ENCODE results near the gene PCDHB10.
"Not testable (repeated sequence)": the region's sequence is repeated elsewhere in the genome, so short reads cannot be mapped to it uniquely, and the experiment has no call there.

Gene PCDHB10

DNA sequence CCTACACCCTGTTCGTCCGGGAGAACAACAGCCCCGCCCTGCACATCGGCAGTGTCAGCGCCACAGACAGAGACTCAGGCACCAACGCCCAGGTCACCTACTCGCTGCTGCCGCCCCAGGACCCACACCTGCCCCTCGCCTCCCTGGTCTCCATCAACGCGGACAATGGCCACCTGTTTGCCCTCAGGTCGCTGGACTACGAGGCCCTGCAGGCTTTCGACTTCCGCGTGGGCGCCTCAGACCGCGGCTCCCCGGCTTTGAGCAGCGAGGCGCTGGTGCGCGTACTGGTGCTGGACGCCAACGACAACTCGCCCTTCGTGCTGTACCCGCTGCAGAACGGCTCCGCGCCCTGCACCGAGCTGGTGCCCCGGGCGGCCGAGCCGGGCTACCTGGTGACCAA is 3.5 kb upstream of the PCDHB10 start:
- DNase-seq (ENCODE audit: low read depth): not testable (repeated sequence)

DNA sequence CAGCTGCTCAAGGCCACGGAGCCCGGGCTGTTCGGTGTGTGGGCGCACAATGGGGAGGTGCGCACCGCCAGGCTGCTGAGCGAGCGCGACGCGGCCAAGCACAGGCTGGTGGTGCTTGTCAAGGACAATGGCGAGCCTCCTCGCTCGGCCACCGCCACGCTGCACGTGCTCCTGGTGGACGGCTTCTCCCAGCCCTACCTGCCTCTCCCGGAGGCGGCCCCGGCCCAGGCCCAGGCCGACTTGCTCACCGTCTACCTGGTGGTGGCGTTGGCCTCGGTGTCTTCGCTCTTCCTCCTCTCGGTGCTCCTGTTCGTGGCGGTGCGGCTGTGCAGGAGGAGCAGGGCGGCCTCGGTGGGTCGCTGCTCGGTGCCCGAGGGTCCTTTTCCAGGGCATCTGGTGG is 3.0 kb upstream of the PCDHB10 start:
- DNase-seq (ENCODE audit: low read depth): not testable (repeated sequence)

DNA sequence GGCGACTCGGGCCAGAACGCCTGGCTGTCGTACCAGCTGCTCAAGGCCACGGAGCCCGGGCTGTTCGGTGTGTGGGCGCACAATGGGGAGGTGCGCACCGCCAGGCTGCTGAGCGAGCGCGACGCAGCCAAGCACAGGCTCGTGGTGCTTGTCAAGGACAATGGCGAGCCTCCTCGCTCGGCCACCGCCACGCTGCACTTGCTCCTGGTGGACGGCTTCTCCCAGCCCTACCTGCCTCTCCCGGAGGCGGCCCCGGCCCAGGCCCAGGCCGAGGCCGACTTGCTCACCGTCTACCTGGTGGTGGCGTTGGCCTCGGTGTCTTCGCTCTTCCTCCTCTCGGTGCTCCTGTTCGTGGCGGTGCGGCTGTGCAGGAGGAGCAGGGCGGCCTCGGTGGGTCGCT is 2.2 kb downstream of the PCDHB10 start:
- not testable (repeated sequence) for DNase-seq (ENCODE audit: low read depth)

DNA sequence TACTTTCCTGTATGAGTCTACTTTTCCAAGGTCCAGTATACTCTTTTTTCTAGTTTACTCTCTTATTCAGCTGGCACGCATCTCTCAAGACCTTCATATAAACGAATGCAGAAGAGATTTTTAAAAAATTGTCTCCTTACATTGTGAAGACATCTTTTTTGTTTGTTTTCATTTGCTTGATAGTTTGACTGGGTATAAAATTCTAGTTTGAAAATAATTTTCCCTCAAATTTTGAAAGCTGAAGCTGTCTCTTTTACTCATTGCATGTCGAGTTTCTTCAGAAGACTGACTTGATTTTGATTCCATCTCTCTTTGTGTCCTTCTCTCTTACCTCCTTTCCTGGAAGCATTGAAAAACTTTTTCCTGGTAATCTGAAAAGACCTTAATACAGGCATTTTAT is 4.2 kb downstream of the PCDHB10 start:
- no peak for DNase-seq (ENCODE audit: low read depth)

DNA sequence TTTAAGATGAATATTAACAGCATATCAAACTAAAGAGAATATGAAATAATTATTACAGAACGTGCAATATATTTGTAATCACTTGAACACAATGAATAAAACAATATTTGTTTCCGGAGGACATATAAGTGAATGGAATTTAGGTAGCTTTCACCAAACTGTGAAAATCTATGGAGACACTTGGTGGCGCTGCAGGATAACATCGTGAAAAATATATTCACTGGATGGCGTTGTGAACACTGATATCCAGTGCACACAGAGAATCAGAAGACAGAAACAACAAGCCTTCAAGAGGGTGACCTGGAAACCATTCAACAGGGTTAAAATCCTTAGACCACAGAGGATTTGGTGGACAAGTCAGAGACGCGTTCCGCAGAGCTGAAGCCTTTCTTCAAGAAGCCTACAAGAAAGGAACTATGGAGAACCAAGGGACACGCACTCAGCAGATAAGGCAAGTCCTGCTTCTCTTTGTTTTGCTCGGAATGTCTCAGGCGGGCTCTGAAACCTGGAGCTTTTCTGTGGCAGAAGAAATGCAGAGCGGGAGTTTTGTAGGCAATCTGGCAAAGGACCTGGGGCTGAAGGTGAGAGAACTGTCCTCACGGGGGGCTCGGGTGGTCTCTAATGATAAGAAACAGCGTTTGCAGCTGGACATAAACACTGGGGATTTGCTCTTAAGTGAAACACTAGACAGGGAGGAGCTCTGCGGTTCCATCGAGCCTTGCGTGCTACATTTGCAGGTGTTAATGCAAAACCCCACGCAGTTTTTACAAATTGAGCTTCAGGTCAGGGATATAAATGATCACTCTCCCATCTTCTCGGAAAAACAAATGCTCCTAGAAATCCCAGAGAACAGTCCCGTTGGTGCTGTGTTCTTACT is 7.4 kb downstream of the PCDHB10 start, which contains the start of gene PCDHB11:
Gene PCDHB11 (plus strand): TSS at position 269 of the 877 bp plus-strand sequence. CDS start 148 bp downstream, at position 417.
- no peak for DNase-seq (ENCODE audit: low read depth)

DNA sequence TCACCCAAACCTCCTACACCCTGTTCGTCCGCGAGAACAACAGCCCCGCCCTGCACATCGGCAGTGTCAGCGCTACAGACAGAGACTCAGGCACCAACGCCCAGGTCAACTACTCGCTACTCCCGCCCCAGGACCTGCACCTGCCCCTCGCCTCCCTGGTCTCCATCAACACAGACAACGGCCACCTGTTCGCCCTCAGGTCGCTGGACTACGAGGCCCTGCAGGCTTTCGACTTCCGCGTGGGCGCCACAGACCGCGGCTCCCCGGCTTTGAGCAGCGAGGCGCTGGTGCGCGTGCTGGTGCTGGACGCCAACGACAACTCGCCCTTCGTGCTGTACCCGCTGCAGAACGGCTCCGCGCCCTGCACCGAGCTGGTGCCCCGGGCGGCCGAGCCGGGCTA is 9.0 kb downstream of the PCDHB10 start:
- not testable (repeated sequence) for DNase-seq (ENCODE audit: low read depth)

DNA sequence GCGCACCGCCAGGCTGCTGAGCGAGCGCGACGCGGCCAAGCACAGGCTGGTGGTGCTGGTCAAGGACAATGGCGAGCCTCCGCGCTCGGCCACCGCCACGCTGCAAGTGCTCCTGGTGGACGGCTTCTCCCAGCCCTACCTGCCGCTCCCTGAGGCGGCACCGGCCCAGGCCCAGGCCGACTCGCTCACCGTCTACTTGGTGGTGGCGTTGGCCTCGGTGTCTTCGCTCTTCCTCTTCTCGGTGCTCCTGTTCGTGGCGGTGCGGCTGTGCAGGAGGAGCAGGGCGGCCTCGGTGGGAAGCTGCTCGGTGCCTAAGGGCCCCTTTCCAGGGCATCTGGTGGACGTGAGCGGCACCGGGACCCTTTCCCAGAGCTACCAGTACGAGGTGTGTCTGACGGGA is 9.5 kb downstream of the PCDHB10 start:
- not testable (repeated sequence) for DNase-seq (ENCODE audit: low read depth)

DNA sequence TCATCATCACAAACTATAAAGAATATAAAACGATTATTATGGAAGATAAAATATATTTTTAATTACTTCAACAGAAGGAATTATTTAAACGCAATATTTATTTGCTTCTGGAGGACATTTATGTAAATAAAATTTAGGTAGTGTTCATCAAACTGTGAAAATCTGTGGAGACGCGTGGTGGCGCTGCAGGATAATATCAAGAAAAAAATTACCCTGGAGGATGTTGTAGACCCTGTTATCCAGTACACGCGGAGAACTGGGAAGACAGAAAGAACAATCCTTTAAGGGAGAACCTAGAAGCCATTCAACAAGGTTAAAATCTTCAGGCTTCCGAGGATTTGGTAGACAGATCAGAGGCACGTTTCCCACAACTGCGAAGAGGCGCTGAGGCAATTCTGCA is 16.3 kb downstream of the PCDHB10 start, which contains the start of gene PCDHB12:
Gene PCDHB12 (plus strand): TSS at position 242 of the 400 bp plus-strand sequence. CDS start 189 bp downstream, outside the sequence.
- no peak for DNase-seq (ENCODE audit: low read depth)

DNA sequence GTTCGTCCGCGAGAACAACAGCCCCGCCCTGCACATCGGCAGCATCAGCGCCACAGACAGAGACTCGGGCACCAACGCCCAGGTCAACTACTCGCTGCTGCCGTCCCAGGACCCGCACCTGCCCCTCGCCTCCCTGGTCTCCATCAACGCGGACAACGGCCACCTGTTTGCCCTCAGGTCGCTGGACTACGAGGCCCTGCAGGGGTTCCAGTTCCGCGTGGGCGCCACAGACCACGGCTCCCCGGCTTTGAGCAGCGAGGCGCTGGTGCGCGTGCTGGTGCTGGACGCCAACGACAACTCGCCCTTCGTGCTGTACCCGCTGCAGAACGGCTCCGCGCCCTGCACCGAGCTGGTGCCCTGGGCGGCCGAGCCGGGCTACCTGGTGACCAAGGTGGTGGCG is 18.1 kb downstream of the PCDHB10 start:
- DNase-seq (ENCODE audit: low read depth): not testable (repeated sequence)

DNA sequence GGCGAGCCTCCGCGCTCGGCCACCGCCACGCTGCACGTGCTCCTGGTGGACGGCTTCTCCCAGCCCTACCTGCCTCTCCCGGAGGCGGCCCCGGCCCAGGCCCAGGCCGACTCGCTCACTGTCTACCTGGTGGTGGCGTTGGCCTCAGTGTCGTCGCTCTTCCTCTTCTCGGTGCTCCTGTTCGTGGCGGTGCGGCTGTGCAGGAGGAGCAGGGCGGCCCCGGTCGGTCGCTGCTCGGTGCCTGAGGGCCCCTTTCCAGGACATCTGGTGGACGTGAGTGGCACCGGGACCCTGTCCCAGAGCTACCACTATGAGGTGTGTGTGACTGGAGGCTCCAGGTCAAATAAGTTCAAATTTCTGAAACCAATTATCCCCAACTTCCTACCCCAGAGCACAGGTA is 18.7 kb downstream of the PCDHB10 start:
- DNase-seq (ENCODE audit: low read depth): not testable (repeated sequence)

DNA sequence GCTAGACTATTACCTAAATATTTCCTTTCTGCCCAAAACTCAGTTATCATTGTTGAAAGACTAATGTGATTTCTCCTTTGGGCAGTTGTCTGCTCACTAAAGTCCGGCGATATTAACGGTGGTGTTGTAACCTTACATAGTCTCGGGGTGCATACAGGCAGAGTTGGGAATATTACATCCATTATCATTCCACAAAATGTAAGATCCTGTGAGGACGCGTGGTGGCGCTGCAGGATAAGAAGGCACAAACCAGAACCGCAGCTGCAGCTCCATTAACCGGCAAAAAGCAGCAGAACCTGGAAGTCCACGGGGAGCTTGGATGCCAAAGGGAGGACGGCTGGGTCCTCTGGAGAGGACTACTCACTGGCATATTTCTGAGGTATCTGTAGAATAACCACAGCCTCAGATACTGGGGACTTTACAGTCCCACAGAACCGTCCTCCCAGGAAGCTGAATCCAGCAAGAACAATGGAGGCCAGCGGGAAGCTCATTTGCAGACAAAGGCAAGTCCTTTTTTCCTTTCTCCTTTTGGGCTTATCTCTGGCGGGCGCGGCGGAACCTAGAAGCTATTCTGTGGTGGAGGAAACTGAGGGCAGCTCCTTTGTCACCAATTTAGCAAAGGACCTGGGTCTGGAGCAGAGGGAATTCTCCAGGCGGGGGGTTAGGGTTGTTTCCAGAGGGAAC is 21.6 kb downstream of the PCDHB10 start, which contains the start of gene PCDHB13:
Gene PCDHB13 (plus strand): TSS at position 264 of the 684 bp plus-strand sequence. CDS start 205 bp downstream, at position 469.
- not testable (repeated sequence) for DNase-seq (ENCODE audit: low read depth)

DNA sequence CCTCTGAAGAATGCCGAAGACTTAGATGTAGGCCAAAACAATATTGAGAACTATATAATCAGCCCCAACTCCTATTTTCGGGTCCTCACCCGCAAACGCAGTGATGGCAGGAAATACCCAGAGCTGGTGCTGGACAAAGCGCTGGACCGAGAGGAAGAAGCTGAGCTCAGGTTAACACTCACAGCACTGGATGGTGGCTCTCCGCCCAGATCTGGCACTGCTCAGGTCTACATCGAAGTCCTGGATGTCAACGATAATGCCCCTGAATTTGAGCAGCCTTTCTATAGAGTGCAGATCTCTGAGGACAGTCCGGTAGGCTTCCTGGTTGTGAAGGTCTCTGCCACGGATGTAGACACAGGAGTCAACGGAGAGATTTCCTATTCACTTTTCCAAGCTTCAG is 22.4 kb downstream of the PCDHB10 start:
- DNase-seq (ENCODE audit: low read depth): not testable (repeated sequence)

DNA sequence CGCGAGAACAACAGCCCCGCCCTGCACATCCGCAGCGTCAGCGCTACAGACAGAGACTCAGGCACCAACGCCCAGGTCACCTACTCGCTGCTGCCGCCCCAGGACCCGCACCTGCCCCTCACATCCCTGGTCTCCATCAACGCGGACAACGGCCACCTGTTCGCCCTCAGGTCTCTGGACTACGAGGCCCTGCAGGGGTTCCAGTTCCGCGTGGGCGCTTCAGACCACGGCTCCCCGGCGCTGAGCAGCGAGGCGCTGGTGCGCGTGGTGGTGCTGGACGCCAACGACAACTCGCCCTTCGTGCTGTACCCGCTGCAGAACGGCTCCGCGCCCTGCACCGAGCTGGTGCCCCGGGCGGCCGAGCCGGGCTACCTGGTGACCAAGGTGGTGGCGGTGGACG is 23.4 kb downstream of the PCDHB10 start:
- DNase-seq (ENCODE audit: low read depth): not testable (repeated sequence)

DNA sequence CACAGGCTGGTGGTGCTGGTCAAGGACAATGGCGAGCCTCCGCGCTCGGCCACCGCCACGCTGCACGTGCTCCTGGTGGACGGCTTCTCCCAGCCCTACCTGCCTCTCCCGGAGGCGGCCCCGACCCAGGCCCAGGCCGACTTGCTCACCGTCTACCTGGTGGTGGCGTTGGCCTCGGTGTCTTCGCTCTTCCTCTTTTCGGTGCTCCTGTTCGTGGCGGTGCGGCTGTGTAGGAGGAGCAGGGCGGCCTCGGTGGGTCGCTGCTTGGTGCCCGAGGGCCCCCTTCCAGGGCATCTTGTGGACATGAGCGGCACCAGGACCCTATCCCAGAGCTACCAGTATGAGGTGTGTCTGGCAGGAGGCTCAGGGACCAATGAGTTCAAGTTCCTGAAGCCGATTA is 23.9 kb downstream of the PCDHB10 start:
- DNase-seq (ENCODE audit: low read depth): not testable (repeated sequence)

DNA sequence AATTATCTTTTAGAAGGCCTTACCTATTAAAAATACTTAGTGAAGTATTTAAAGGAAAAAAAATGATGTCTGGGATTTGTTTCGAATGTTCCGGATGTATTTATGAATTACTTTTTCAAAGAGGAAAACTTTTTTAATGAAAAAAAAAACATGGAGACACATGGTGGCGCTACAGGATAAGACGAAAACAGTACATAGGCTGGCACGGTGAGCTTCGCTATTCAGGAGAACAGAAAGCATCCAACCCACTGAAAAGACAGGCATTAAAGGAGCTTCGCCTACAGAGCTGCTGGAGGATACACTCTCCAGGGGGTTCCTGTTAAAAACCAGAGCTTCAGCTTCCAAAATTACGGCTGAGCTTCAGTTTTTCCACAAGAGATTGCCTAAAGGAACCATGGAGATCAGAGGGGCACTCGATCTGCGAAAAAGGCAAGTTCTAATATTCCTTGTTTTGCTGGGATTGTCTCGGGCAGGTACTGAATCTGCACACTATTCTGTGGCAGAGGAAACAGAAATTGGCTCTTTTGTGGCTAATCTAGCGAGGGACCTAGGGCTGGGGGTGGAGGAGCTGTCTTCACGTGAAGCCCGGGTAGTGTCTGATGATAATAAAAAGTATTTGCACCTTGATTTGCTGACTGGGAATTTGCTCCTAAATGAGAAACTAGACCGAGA is 31.1 kb downstream of the PCDHB10 start, which contains the start of gene PCDHB14:
Gene PCDHB14 (plus strand): TSS at position 232 of the 672 bp plus-strand sequence. CDS start 163 bp downstream, at position 395.
- DNase-seq (ENCODE audit: low read depth): no peak

DNA sequence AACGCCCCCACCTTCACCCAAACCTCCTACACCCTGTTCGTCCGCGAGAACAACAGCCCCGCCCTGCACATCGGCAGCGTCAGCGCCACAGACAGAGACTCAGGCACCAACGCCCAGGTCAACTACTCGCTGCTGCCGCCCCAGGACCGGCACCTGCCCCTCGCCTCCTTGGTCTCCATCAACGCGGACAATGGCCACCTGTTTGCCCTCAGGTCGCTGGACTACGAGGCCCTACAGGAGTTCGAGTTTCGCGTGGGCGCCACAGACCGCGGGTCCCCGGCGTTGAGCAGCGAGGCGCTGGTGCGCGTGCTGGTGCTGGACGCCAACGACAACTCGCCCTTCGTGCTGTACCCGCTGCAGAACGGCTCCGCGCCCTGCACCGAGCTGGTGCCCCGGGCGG is 32.7 kb downstream of the PCDHB10 start:
- not testable (repeated sequence) for DNase-seq (ENCODE audit: low read depth)

DNA sequence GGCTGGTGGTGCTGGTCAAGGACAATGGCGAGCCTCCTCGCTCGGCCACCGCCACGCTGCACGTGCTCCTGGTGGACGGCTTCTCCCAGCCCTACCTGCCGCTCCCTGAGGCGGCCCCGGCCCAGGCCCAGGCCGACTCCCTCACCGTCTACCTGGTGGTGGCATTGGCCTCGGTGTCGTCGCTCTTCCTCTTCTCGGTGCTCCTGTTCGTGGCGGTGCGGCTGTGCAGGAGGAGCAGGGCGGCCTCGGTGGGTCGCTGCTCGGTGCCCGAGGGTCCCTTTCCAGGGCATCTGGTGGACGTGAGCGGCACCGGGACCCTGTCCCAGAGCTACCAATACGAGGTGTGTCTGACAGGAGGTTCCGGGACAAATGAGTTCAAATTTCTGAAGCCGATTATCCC is 33.3 kb downstream of the PCDHB10 start:
- not testable (repeated sequence) for DNase-seq (ENCODE audit: low read depth)

DNA sequence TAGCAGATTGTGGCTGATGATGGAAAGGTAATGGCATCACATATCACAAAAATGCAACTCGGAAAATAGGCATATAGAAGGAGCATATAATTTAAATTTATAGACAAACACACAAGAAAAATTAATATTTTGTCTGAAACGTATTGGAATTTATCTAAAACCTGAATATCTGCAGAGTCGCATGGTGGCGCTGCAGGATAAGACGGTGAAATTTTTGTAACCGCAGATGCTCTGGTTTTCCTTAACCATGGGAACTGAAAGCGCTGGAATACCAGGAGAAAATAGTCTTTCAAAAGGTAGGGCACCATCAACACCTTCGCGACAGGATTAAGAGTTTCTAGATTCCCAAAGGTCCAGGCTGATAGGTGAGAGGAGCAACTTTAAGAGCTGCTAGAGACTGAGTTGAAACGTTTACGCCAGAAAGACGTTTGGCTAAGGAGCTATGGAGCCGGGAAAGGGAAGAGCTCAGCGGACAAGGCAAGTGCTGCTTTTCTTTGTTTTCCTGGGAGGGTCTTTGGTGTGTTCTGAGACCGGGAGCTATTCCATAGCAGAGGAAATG is 42.0 kb downstream of the PCDHB10 start:
- DNase-seq (ENCODE audit: low read depth): no peak

DNA sequence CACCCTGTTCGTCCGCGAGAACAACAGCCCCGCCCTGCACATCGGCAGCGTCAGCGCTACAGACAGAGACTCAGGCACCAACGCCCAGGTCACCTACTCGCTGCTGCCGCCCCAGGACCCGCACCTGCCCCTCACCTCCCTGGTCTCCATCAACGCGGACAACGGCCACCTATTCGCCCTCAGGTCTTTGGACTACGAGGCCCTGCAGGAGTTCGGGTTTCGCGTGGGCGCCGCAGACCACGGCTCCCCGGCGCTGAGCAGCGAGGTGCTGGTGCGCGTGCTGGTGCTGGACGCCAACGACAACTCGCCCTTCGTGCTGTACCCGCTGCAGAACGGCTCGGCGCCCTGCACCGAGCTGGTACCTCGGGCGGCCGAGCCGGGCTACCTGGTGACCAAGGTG is 43.8 kb downstream of the PCDHB10 start:
- DNase-seq (ENCODE audit: low read depth): not testable (repeated sequence)

DNA sequence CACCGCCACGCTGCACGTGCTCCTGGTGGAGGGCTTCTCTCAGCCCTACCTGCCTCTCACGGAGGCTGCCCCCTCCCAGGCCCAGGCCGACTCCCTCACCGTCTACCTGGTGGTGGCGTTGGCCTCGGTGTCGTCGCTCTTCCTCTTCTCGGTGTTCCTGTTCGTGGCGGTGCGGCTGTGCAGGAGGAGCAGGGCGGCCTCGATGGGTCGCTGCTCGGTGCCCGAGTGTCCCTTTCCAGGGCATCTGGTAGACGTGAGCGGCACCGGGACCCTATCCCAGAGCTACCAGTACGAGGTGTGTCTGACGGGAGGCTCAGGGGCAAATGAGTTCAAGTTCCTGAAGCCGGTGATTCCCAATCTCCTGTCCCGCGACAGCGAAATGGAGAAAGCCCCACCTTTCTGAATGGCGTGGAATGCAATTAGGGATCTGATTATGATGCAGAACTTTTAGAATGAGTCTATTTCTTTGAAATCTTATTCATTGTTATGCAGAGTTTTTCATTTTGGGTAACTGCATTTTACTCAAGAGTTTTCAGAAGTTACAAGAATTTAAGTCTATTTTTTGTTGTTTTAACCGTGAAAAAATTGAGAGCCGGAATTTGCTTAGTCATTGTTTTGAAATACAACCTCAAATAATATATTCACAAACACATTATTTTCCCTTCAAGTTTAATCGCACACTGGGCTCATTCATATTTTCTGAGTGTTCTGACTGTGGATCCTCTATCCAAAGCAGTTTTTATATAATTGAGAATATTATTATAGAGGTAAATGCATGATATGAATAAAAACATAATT is 44.6 kb downstream of the PCDHB10 start:
- DNase-seq (ENCODE audit: low read depth): no peak

DNA sequence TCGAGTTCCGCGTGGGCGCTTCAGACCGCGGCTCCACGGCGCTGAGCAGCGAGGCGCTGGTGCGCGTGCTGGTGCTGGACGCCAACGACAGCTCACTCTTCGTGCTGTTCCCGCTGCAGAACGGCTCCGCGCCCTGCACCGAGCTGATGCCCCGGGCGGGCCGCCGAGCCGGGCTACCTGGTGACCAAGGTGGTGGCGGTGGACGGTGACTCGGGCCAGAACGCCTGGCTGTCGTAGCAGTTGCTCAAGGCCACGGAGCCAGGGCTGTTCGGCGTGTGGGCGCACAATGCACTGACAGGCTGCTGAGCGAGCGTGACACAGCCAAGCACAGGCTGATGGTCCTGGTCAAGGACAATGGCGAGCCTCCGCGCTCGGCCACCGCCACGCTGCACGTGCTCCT is 49.3 kb downstream of the PCDHB10 start:
- no peak for DNase-seq (ENCODE audit: low read depth)
